ENCODE data around the gene PRMT3.

PRMT3 gene

GRCh38 chr11:20407344-20407743 is 19.8 kb downstream of the PRMT3 start:
- no peak overlapping the region for H3K27ac ChIP-seq (replicated peaks; ENCODE audit: low read length)
- H3K9me3 ChIP-seq (replicated peaks in 1 of 2; ENCODE audit: control insufficient read depth in 2 of 2, insufficient read depth in 1 of 2, low read depth in 1 of 2, low read length in 2 of 2) = no peaks in the 10 kb centered on the region
- peaks cover 2 to 70% of the 10 kb centered on the region in 2 donors for H3K36me3 ChIP-seq (replicated peaks in 1 of 2; ENCODE audit: control insufficient read depth in 2 of 2, insufficient read depth in 2 of 2, low read length in 2 of 2)
- no peak overlapping the region for H3K4ac ChIP-seq (ENCODE audit: low read length)
- no peaks in the 10 kb centered on the region for H3K27me3 ChIP-seq (ENCODE audit: control insufficient read depth in 3 of 3, insufficient read depth in 3 of 3, low read depth in 1 of 3, low read length in 3 of 3)
- H3K9ac ChIP-seq (ENCODE audit: low read depth, low read length, poor library complexity) = no peak overlapping the region
- H3K23ac ChIP-seq (ENCODE audit: low read depth, low read length, poor library complexity) = no peak overlapping the region
- no peak overlapping the region for H2BK15ac ChIP-seq (ENCODE audit: low read length)
- no CpG with 5 or more reads among the region's 3 CpGs for WGBS, 2 donors (ENCODE audit: extremely low coverage in 2 of 2, insufficient read length in 2 of 2, insufficient replicate concordance in 1 of 2)
- no peak overlapping the region for H2BK12ac ChIP-seq (ENCODE audit: low read length)
- no peak overlapping the region for H4K8ac ChIP-seq (ENCODE audit: low read depth, low read length)
- H2BK120ac ChIP-seq (ENCODE audit: low read depth, low read length) = no peak overlapping the region
- H3K79me1 ChIP-seq (ENCODE audit: low read depth, low read length) = no peaks in the 10 kb centered on the region
- H3K4me2 ChIP-seq (ENCODE audit: insufficient read depth, low read length, poor library complexity, severe bottlenecking) = no peak overlapping the region
- H2AFZ ChIP-seq (ENCODE audit: low read length) = no peak overlapping the region
- H4K91ac ChIP-seq (ENCODE audit: low read depth, low read length, poor library complexity) = no peak overlapping the region
- no peak overlapping the region for H3K14ac ChIP-seq (ENCODE audit: low read length)
- DNase-seq (ENCODE audit: low spot score) = no peak
- no peaks in the 10 kb centered on the region for H3K4me1 ChIP-seq (ENCODE audit: control insufficient read depth in 2 of 2, insufficient read depth in 1 of 2, low read depth in 1 of 2, low read length in 2 of 2)
- H2BK5ac ChIP-seq (ENCODE audit: low read length) = no peak overlapping the region
- H2AK5ac ChIP-seq (ENCODE audit: low read depth, low read length) = no peak overlapping the region
- H3K18ac ChIP-seq (ENCODE audit: low read length) = no peak overlapping the region
- no peak overlapping the region for H3K4me3 ChIP-seq (ENCODE audit: low read length in 2 of 2)

- Histone ChIP-seq H2BK12ac (ENCODE audit: low read length) (no peak overlapping the region), H3K4me1 (ENCODE audit: control insufficient read depth in 2 of 2, insufficient read depth in 1 of 2, low read depth in 1 of 2, low read length in 2 of 2) (no peaks in the 10 kb centered on the region), H3K27me3 (ENCODE audit: control insufficient read depth in 3 of 3, insufficient read depth in 3 of 3, low read depth in 1 of 3, low read length in 3 of 3) (no peaks in the 10 kb centered on the region), H2BK5ac (ENCODE audit: low read length) (no peak overlapping the region), H3K79me1 (ENCODE audit: low read depth, low read length) (no peaks in the 10 kb centered on the region), H2BK120ac (ENCODE audit: low read depth, low read length) (no peak overlapping the region), H3K14ac (ENCODE audit: low read length) (no peak overlapping the region), H2AFZ (ENCODE audit: low read length) (no peak overlapping the region), H3K23ac (ENCODE audit: low read depth, low read length, poor library complexity) (no peak overlapping the region), H3K9ac (ENCODE audit: low read depth, low read length, poor library complexity) (no peak overlapping the region), H3K9me3 (replicated peaks in 1 of 2; ENCODE audit: control insufficient read depth in 2 of 2, insufficient read depth in 1 of 2, low read depth in 1 of 2, low read length in 2 of 2) (no peaks in the 10 kb centered on the region), H2AK5ac (ENCODE audit: low read depth, low read length) (no peak overlapping the region), H2BK15ac (ENCODE audit: low read length) (no peak overlapping the region), H3K36me3 (replicated peaks in 1 of 2; ENCODE audit: control insufficient read depth in 2 of 2, insufficient read depth in 2 of 2, low read length in 2 of 2) (peaks cover 1 to 52% of the 10 kb centered on the region in 2 donors), H3K18ac (ENCODE audit: low read length) (no peak overlapping the region), H4K91ac (ENCODE audit: low read depth, low read length, poor library complexity) (no peak overlapping the region), H3K4ac (ENCODE audit: low read length) (no peak overlapping the region), H3K27ac (replicated peaks; ENCODE audit: low read length) (no peak overlapping the region), H3K4me3 (ENCODE audit: low read length in 2 of 2) (no peak overlapping the region), H3K4me2 (ENCODE audit: insufficient read depth, low read length, poor library complexity, severe bottlenecking) (no peak overlapping the region), H4K8ac (ENCODE audit: low read depth, low read length) (no peak overlapping the region)
- no peak for DNase-seq (ENCODE audit: low spot score)
Measured at GRCh38 chr11:20415432-20415831, 27.9 kb downstream of the PRMT3 start.

GRCh38 chr11:20417771-20418170 is 30.3 kb downstream of the PRMT3 start:
- Histone ChIP-seq H2AFZ (ENCODE audit: low read length) (no peak overlapping the region), H4K8ac (ENCODE audit: low read depth, low read length) (no peak overlapping the region), H3K36me3 (replicated peaks in 1 of 2; ENCODE audit: control insufficient read depth in 2 of 2, insufficient read depth in 2 of 2, low read length in 2 of 2) (peaks cover 1 to 68% of the 10 kb centered on the region in 2 donors), H3K4me2 (ENCODE audit: insufficient read depth, low read length, poor library complexity, severe bottlenecking) (no peak overlapping the region), H4K91ac (ENCODE audit: low read depth, low read length, poor library complexity) (no peak overlapping the region), H3K23ac (ENCODE audit: low read depth, low read length, poor library complexity) (no peak overlapping the region), H3K27me3 (ENCODE audit: control insufficient read depth in 3 of 3, insufficient read depth in 3 of 3, low read depth in 1 of 3, low read length in 3 of 3) (no peaks in the 10 kb centered on the region), H3K79me1 (ENCODE audit: low read depth, low read length) (no peaks in the 10 kb centered on the region), H2BK12ac (ENCODE audit: low read length) (no peak overlapping the region), H3K27ac (replicated peaks; ENCODE audit: low read length) (no peak overlapping the region), H3K4me1 (ENCODE audit: control insufficient read depth in 2 of 2, insufficient read depth in 1 of 2, low read depth in 1 of 2, low read length in 2 of 2) (no peaks in the 10 kb centered on the region), H3K14ac (ENCODE audit: low read length) (no peak overlapping the region), H3K9me3 (replicated peaks in 1 of 2; ENCODE audit: control insufficient read depth in 2 of 2, insufficient read depth in 1 of 2, low read depth in 1 of 2, low read length in 2 of 2) (no peaks in the 10 kb centered on the region), H2BK120ac (ENCODE audit: low read depth, low read length) (no peak overlapping the region), H2AK5ac (ENCODE audit: low read depth, low read length) (no peak overlapping the region), H3K9ac (ENCODE audit: low read depth, low read length, poor library complexity) (no peak overlapping the region), H3K18ac (ENCODE audit: low read length) (no peak overlapping the region), H3K4ac (ENCODE audit: low read length) (no peak overlapping the region), H3K4me3 (ENCODE audit: low read length in 2 of 2) (no peak overlapping the region), H2BK15ac (ENCODE audit: low read length) (no peak overlapping the region), H2BK5ac (ENCODE audit: low read length) (no peak overlapping the region)
- WGBS, 2 donors (ENCODE audit: extremely low coverage in 2 of 2, insufficient read length in 2 of 2, insufficient replicate concordance in 1 of 2) = no CpG with 5 or more reads among the region's 2 CpGs
- DNase-seq (ENCODE audit: low spot score) = no peak

GRCh38 chr11:20421946-20422345 is 34.4 kb downstream of the PRMT3 start:
- Histone ChIP-seq H3K36me3 (replicated peaks in 1 of 2; ENCODE audit: control insufficient read depth in 2 of 2, insufficient read depth in 2 of 2, low read length in 2 of 2) (peaks cover 0 to 48% of the 10 kb centered on the region in 2 donors), H3K4me1 (ENCODE audit: control insufficient read depth in 2 of 2, insufficient read depth in 1 of 2, low read depth in 1 of 2, low read length in 2 of 2) (no peaks in the 10 kb centered on the region), H3K9me3 (replicated peaks in 1 of 2; ENCODE audit: control insufficient read depth in 2 of 2, insufficient read depth in 1 of 2, low read depth in 1 of 2, low read length in 2 of 2) (no peaks in the 10 kb centered on the region), H4K91ac (ENCODE audit: low read depth, low read length, poor library complexity) (no peak overlapping the region), H2BK120ac (ENCODE audit: low read depth, low read length) (no peak overlapping the region), H3K27ac (replicated peaks; ENCODE audit: low read length) (no peak overlapping the region), H2BK15ac (ENCODE audit: low read length) (no peak overlapping the region), H3K9ac (ENCODE audit: low read depth, low read length, poor library complexity) (no peak overlapping the region), H3K18ac (ENCODE audit: low read length) (no peak overlapping the region), H3K23ac (ENCODE audit: low read depth, low read length, poor library complexity) (no peak overlapping the region), H2AK5ac (ENCODE audit: low read depth, low read length) (no peak overlapping the region), H3K4me3 (ENCODE audit: low read length in 2 of 2) (no peak overlapping the region), H4K8ac (ENCODE audit: low read depth, low read length) (no peak overlapping the region), H3K4me2 (ENCODE audit: insufficient read depth, low read length, poor library complexity, severe bottlenecking) (no peak overlapping the region), H3K27me3 (ENCODE audit: control insufficient read depth in 3 of 3, insufficient read depth in 3 of 3, low read depth in 1 of 3, low read length in 3 of 3) (no peaks in the 10 kb centered on the region), H3K79me1 (ENCODE audit: low read depth, low read length) (no peaks in the 10 kb centered on the region), H2BK5ac (ENCODE audit: low read length) (no peak overlapping the region), H2BK12ac (ENCODE audit: low read length) (no peak overlapping the region), H2AFZ (ENCODE audit: low read length) (no peak overlapping the region), H3K14ac (ENCODE audit: low read length) (no peak overlapping the region), H3K4ac (ENCODE audit: low read length) (no peak overlapping the region)
- WGBS, 2 donors (ENCODE audit: extremely low coverage in 2 of 2, insufficient read length in 2 of 2, insufficient replicate concordance in 1 of 2) = no CpG with 5 or more reads among the region's 2 CpGs
- no peak for DNase-seq (ENCODE audit: low spot score)
